G401 (cell line): ENCODE results near the gene SPAAR. TPM values are rescaled to one million over a fixed set of nuclear protein-coding genes. Genes with fewer than 3 reads are reported as not detected.
"Not testable (repeated sequence)": the region's sequence is repeated elsewhere in the genome, so short reads cannot be mapped to it uniquely, and the experiment has no call there.

Experiments used
- DNase-seq: peaks from one replicate; pipeline ENCODE4 v3.0.0-alpha.2; 2015; ENCODE audit warnings: low spot score
- in situ Hi-C: cut with HindIII; loops from 2 replicates; pipeline ENCODE4 v1.10.0; 2016; ENCODE audit warnings: low sequenced_read_pairs, mixed read lengths
- total RNA-seq: library from RNA; depleted of rRNA; stranded (reverse); fragments of >200 nt; shearing (Covaris generic); gene quantifications from 2 replicates; pipeline ENCODE4 v1.2.3, GENCODE V29; 2014

SPAAR gene
- total RNA-seq, 1 experiment from 2014 or later = 3.5 TPM

DNA sequence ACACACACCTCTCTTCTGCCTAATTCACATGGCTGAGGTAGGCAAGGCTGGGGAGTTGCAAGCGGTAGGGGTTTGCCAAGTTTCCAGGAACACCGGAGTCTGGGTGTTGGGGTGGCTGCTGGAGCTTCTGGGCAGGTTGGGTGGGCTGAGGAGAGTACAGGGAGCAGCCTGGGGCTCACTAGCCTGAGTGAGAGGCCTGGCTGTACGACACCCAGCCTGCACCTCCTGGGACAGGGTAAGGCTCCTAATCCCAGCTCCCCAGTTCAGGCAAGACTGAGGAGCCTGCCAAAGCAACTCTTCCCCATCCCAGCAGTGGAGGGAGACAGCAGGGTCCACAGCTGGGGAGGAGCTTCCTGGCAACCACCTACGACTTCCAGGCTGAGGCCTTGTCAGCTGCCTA lies 8.0 kb downstream of the SPAAR start:
- in situ Hi-C loops = no loop called here
- no peak for DNase-seq

GRCh38 chr9:35918780-35919179 lies 9.5 kb downstream of the SPAAR start:
- in situ Hi-C loops = no loop called here
- no peak for DNase-seq

GRCh38 chr9:35919212-35920008 lies 10.1 kb downstream of the SPAAR start:
- DNase-seq = no peak
- in situ Hi-C loops = no loop called here

DNA sequence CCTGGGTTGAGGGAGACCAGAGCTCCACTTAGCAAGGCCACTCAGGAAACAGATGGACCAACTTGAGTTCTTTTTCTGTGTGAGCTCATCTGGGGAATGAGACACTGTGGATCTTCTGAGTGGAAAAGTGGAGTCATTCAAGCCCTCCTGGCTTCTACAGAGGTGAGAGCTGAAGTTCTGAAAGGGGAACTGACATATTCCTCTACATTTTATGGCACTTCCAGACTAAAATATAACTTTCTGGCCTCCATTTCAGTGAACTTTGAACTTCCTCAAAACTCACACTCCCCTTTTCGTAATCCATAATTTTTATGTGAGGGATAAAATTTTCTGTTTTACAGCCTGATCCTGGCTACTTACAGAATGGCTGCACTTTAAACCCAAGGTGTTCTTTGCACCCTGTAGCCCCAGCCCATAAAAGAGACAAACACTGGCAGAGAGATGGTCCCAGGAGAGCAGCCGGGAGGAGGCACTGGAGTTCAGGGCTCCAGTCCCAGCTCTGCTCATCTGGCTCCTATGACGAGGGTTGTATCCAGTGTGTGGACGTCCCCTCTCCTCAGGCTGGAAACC lies 10.8 kb downstream of the SPAAR start:
- DNase-seq = no peak
- in situ Hi-C loops = no loop called here

DNA sequence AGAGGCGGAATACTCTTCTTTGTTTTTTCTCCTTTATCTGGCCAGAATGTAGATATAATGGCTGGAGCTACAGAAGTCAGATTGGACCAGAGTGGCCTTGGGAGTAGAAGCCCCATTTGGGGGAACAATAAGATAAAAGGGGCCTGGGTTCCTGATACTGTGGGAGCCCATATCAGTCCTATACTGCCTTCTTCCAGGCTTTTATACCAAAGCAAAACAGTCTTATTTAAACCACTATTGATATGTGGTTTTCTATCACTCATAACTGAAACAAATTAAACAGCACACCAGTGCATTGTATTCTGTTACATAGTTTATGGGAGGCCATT lies 14.3 kb downstream of the SPAAR start:
- DNase-seq = no peak
- in situ Hi-C loops = no loop called here

DNA sequence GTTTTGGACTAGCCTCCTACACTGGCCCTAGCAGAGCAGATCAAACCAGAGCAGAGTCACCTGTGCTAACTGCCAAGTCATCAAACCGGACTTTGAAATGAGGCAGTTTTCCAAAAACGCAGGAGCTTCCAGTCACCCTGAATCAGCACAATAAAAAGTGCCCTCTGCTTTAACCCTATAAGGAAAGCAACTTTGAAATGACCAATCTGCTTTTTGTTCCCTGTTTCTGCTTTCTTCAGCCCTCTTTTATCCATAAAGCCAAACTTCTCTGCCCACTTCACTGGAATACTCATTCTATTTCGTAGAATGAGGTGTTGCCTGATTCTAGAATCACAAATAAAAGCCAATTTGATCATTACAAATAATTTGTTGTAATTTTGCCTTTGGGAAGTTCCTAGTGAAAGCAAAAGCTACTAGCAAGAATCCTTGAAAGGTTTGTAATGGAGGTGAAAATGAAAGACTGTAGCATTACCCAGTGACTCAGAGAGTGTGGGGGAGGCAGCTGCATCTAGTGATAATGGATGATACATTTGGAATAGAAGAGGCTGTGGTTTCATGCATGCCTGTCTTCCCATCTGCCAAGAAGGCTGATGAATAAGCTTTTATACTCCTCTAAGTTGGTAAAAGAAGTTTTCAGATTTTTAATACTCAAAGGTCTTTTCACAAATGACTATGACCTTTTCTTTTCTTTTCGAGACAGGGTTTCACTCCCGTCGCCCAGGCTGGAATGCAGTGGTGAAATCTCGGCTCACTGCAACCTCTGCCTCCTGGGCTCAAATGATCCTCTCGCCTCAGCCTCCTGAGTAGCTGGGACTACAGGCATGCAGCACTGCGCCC lies 14.9 kb downstream of the SPAAR start:
- DNase-seq = no peak
- in situ Hi-C loops = no loop called here

DNA sequence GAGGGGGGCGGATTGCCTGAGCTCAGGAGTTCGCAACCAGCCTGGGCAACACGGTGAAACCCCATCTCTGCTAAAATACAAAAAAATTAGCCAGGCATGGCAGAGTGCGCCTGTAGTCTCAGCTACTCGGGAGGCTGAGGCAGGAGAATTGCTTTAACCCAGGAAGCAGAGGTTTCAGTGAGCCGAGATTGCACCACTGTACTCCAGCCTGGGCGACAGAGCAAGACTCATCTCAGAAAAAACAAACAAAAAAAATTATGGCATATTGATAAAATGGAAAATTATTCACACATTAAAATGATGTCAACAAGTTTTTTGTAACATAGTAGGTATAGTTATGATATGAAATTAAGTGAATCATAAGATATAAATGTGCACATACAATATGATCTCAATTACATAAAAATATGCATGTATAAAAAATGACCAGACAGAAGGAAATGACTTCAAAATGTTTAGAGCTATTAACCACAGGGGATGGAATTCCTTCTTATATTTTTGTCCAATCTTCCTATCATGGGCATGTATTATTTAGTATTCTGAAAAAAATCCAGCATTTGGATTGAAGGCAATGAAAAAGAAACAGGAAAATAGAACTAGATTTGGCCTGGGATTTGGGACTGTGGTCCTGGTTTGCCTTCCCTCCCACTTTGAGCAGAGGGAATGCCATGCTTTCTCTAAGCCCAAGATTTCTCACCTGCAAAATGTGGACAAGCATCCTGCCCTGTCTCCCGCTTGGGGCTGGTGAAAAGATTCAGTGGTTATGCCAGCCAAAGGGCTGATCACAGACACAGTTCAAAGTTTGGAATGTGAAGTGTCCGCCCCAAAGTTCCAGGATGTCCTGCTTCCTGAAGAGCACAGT lies 19.5 kb downstream of the SPAAR start:
- in situ Hi-C loops = no loop called here
- DNase-seq = no peak

- DNase-seq = no peak
- in situ Hi-C loops = no loop called here
Measured at GRCh38 chr9:35929453-35929718, 20.1 kb downstream of the SPAAR start.

DNA sequence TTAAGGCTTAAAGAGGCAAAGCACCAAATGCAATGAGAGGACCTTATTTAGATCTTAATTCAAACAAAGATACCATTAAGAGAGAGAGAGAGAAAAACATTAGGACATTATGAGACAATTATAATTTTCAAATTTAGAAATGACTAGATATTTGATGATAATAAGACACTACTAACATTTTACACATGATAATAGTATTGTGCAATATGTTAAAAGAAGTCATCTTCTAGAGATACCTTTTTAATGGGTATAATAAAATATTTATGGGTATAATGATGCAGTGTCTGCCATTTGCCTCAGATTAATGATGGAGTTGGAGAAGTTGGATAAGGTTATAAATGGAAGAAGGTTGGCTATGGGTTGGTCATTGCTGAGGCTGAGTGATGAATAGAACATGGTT lies 21.2 kb downstream of the SPAAR start:
- in situ Hi-C loops = no loop called here
- DNase-seq = no peak

DNA sequence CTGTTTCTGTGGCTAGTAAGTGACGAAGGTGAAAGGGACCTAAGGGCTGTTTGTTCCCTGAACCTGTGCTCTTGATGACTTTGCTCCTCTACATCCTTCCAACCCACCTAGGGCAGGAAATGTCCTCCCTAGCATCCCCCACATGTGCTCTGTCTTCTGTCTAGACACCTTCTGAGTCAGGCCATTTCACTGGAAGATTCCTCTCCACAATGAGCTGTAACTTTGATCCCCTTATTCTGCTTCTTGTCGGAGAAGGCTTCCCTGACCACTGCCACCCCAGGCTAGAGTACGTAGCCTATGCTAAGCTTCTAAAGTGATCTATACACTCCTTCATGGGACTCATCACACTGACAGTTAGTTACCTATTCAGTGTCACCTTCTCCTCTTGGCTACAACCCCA lies 21.7 kb downstream of the SPAAR start:
- no peak for DNase-seq
- in situ Hi-C loops = no loop called here

GRCh38 chr9:35932735-35933134 lies 23.4 kb downstream of the SPAAR start:
- in situ Hi-C loops = no loop called here

GRCh38 chr9:35933550-35934067 lies 24.3 kb downstream of the SPAAR start:
- in situ Hi-C loops = no loop called here
- no peak for DNase-seq

More at GRCh38 chr9:35932735-35933134, 23.4 kb downstream of the SPAAR start:
- no peak for DNase-seq

DNA sequence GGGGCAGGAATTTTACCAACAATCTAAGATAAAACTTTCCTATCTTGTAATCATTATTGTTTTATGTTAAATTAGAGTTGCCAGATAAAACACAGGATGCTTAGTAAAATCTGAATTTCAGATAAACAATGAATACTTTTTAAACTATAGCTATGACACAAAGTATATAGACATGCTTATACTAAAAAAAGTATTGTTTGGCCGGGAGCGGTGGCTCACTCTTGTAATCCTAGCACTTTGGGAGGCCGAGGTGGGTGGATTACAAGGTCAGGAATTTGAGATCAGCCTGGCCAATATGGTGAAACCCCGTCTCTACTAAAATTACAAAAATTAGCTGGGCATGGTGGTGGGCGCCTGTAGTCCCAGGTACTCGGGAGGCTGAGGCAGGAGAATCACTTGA lies 24.8 kb downstream of the SPAAR start:
- DNase-seq, in situ Hi-C loops: not testable (repeated sequence)

DNA sequence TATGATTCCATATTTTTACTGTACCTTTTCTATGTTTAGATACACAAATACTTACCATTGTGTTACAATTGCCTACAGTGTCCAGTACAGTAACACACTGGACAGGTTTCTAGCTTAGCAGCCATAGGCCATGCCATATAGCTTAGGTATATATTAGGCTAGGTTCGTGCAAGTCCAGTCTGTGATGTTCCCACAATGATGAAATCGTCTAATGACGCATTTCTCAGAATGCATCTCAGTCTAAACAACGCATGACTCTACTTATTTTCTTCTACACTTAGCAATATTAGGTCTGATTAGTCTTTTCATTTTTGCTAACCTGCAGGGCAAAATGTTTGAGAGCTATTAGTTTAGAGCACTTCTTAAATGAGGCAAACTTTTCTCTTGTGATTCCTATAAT lies 26.0 kb downstream of the SPAAR start:
- no peak for DNase-seq
- in situ Hi-C loops = no loop called here

- no peak for DNase-seq
- in situ Hi-C loops = no loop called here
Measured at GRCh38 chr9:35935755-35936509, 26.6 kb downstream of the SPAAR start.

DNA sequence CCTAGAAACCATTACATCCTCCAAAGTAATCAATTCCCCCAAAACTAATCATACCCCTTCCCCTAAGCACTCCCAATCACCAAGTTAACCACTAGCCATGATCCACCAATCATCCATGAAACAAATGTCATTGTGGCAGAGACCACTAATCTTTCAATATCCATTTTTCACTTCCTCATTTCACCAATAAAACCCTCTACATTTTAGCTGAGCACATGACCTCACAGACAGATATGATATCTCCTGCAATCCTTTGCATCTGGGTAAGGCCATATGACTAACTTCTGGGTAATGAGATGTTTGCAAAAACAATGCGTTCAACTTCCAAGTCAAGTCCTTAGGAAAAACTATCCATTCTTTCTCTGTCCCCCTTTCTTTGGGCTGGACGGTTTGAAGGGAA lies 27.9 kb downstream of the SPAAR start:
- no peak for DNase-seq
- in situ Hi-C loops = no loop called here

- in situ Hi-C loops = no loop called here
- no peak for DNase-seq
Measured at GRCh38 chr9:35938474-35939356, 29.4 kb downstream of the SPAAR start.

- DNase-seq = no peak
Measured at GRCh38 chr9:35939679-35940250, 30.5 kb downstream of the SPAAR start.

More at GRCh38 chr9:35939679-35940250, 30.5 kb downstream of the SPAAR start:
- in situ Hi-C loops = no loop called here
